Fibroblast of skin of right quadriceps (primary cell): ENCODE results near the gene LMX1B.

ENCODE experiments used
- DNase-seq: peaks from one replicate; pipeline ENCODE4 v3.0.0-alpha.2; 2013

Gene LMX1B

DNA sequence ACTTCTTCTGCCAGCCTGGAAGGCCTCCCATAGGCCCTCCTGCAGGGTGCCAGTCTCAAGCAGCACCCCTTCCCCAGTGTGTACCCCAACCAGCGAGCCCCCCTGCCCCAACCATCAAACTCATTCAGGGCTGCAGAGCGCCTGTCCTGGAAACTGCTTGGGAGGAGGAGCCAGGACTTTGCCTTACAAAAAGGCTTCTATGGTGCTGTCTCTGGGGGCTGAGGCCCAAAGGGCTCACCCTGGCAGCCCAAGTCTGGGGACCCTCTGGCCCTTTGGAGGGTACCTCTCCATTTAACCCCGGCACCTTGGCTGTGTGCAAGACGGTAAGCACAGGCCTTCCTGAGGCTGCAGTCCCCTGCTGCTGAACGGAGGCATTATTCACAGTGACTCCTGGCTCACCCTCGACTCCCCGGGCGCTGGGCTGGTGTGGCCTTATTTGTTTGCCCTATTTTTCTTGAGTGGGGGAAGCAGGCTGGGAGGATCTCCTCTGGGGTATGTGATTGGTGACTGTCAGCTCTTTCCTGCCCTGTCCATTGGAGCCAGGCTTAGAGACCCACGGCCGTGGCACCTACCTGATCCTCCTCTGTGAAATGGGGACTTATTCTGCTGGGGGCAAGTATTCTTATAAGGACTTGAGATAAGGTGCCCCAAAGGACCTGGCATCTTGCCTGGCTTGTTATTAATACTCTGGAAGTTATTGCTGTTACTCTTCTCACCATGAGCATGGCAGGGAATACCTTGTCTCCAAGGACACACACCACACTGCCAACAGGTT lies 5.8 kb downstream of the LMX1B start:
- DNase-seq, result no peak

GRCh38 chr9:126620478-126620877 lies 6.8 kb downstream of the LMX1B start:
- DNase-seq, result no peak

DNA sequence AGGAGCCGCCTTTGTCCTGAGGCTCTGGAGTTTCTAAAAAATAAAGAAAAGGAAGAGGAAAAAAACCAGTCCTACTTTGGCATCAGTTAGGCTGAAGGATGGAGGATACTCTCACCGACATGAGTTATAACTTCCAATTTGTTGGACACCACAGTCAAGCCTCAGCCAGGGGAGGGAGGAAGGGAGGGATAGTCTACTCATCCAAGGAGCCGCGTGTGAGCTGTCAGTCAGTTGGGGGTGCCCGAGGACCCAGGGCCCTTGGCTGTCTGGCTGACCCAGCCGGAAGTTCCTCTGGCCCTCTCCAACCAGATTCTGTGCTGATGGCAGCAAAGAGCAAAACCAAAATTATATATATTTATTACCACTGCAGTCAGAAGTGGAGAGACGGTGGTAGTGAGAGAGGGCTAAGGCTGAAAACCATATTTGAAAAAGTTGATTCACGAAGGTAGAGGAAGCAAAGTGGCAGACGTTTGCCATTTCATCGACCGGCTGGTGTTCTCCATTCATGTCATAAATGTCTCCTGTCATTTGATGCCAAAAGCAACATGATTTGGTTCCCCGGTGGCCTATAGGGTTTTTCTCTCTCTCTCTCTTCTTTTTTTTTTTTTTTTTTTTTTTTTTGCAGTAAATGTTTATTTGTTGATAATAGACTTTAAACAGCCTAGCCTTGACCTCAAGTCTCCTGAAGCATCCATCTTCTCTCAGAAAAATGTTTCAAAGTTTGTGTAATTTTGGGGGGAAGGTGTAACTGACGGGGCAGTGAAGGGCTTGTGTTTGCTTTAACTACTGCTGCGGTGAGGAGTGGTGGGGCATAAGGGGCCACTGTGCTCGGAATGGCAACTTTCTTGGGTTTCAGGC lies 7.6 kb downstream of the LMX1B start:
- DNase-seq, result no peak

GRCh38 chr9:126621919-126622735 lies 8.4 kb downstream of the LMX1B start:
- no peak for DNase-seq

- DNase-seq, result no peak
Measured at GRCh38 chr9:126623314-126623666, 9.6 kb downstream of the LMX1B start.

DNA sequence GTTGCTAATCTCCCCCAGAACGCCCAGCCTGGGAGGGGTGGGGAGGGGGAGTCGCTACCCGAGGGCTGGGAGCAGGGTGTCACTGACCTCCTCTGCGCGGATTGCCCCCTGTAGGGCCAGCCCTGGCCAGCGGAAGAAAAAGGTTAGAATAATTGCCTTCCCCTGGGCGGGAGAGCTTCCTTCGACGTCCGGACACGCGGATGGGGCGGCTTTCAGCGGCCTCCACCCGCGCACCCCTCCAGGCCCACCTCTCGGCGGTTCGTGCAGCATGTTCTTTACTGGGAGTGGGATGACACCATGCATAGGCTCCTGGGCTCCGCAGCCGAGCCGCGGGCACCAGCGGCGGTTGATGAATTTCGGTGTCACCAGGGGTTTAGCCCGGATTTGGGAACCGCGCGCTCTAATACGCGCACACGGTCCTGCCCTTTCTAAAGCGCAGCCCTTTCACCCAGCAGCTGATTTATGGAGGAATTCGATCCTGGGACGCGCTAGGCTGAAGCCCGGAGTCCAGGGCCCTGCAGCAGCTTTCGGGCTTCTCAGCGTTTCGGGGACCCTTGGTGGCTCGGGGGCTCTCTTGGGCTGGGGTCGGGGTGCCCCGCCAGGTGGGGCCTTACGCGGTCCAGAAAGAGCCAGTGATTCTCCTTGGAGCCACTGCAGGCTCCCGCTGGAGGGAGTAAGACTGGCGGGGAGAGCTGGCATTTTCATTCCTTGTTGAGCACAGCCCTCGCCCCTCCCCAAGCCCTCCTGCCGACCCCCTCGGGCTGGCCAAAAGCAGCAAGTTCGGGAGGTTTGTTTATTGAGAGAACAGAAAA lies 10.1 kb downstream of the LMX1B start:
- DNase-seq, result no peak

- no peak for DNase-seq
Measured at GRCh38 chr9:126624479-126624826, 10.7 kb downstream of the LMX1B start.

- no peak for DNase-seq
Measured at GRCh38 chr9:126624912-126625311, 11.2 kb downstream of the LMX1B start.

DNA sequence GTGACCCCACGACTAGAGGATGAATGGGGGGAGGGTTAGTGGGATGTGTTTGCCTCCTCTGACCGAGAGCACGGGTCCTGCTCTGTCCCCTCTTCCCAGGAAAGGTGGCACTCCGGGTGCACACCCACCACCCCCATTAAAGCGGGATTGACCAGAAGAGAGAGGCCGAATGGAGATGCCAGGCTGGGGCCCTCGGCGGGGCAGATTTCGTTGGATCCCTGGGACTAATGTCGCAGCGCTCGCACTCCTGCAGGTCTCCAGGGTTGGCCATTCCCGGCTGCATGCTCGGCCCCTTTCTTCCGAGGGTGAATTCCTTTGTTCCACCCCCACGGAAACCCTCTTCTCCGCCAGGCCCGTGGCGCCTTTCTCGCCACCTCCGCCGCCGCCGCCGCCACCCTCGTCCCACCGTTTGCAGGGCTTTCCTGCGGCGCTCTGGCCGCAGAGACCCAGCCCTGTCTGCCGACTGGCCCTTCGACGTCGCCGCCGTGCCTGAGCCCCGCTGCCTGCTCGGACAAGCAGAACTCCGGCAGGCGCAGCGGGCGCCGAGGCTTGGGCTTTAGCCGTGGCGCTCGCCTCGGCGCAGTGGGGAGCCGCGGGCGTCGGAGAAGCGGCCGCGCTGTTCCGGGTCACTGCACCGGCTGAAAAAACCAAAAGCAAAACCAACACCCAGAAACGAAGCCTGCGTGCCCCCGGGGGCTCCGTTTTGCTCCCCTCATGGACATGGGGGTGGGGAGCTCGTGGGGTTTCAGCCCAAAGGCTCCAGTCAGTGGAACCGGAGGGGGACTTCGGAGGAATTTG lies 11.8 kb downstream of the LMX1B start:
- DNase-seq, result no peak

GRCh38 chr9:126626127-126626925 lies 12.6 kb downstream of the LMX1B start:
- DNase-seq, result no peak

GRCh38 chr9:126626926-126627233 lies 13.2 kb downstream of the LMX1B start:
- DNase-seq, result no peak

DNA sequence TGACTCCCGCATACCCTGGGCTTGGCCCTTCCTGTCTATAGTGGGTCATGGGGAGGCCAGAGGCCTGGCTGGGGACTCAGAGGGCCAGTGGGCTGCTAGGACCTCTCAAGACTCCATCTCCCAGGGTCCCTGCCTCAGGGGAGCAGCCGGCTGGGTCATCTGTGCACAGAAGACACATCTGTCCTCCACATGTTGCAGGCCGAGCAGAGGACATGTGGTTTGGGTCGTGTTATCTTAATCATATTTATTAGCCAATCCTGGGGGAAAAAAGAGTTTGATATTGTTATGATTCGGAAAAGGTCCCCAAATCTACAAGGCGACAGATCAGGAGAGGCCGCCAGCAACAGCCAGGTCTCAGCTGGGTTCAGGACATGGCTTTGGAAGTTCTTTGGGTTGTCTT lies 14.4 kb downstream of the LMX1B start:
- no peak for DNase-seq

DNA sequence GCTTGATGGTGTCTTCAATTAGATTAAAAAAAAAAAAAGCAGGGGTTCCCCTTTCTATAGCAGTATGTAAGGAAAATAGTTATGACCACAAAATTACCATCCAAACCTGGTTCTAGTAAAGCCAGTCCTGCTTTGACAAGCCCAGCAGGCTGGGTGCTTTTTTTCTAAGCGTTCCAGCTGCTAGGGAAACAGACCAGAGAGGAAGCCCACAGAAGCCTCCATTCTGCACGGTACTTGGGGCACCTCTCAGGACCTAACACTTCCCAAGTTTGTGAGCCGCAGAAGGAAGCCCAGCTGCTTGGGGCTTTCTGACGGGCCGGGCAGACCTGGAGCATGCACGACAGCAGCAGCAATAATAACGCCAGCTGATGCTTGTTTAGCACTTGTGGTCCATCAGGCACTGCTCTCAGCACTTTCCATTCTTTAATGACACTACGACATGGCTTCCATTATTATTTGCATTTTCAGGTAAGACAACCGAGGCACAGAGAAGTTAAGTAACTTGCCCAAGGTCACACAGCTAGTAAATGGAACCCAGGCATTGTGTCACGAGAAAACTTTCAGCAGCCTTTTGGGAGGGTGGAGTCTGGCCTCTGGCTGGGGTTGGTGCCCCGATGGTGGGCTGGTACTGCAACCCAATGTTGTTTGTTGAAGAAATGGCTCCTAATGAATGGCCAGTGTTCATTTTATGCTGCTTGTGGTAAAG lies 15.4 kb downstream of the LMX1B start:
- DNase-seq, result no peak

- no peak for DNase-seq
Measured at GRCh38 chr9:126630458-126631237, 16.9 kb downstream of the LMX1B start.

DNA sequence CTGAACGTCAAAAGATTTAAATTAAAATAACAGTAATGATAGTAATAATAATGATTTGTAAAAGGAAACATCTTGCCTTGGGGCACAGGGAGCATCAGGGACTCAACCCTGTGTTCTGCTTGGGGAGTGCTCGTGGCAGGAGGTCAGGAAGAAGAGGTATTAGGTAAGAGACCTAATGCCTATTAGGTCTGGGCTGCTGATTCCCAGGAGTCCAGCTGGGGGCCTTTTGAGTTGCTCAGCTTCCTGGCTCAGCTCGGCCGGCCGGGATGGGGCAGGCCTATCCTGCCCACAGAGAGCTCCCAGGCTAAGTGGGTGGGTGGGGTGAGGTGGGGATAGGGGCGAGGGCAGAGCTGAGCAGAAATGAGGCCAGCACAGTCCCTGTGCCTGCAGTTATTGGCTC lies 17.5 kb downstream of the LMX1B start:
- DNase-seq, result no peak

- DNase-seq, result no peak
Measured at GRCh38 chr9:126633881-126634558, 20.3 kb downstream of the LMX1B start.

GRCh38 chr9:126635061-126635460 lies 21.3 kb downstream of the LMX1B start:
- no peak for DNase-seq

DNA sequence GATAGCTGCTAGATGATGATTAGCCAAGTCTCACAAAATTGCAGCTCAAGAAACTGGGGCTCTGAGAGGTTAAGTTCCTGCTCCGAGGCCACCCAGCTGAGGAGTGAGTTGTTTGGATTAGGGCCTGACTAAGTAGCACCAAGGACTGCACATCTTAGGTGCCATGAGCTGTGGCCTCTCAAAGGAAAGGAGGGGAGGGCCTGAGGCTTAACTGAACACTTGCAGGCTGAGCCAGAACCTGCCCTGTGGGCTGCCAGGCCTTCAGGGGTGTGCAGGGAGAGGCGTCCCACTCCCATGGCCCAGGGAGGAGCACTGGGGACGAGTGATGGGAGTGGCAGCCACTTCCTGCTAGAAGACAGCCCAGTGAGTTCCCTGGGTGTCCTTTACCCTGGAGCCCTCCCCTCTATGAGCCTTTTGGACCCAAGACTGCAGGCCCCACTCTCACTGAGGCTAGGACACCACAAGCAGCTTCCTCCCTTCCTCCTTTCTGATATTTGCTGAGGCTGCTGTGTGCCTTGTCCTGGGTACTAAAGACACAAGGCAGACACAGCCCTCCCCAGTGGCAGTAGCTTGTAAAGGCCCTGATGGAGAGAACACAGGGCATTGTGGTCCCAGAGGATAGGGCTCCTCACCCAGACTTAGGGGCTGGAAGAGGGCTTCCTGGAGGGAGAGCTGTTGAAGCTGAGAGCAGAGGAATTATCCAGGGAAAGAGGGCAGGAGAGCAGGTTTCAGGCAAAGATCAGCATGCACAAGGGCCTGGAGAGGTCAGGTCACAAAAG lies 22.1 kb downstream of the LMX1B start:
- no peak for DNase-seq
